Measurements from ENCODE around the gene SLC2A1.

The SLC2A1 gene

DNA sequence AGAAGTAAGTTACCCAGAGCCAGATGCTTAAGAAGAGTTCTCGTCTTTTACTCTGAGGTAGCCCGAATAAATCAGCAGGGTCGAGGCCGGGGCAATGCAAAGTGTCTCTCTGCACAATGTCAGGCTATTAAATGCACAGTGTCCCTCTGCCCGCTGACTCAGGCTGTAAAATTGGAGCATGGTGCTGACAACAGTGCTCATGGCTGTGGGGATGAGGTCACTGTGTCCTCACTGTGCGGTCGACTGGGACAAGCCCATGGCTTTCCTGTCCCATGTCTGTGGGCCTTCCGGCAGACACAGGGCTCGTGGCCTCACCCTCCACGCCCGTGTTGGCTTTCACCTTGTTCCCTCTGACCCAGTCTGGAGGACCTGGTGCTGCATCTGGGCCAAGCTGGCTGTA is 14.6 kb upstream of the SLC2A1 start:
- Histone ChIP-seq H3K9ac (ENCODE audit: low read length) (no peak overlapping the region), H3K27me3 (ENCODE audit: low read depth, low read length) (no peaks in the 10 kb centered on the region), H4K20me1 (ENCODE audit: insufficient read depth, low read length) (no peaks in the 10 kb centered on the region), H3K4me2 (ENCODE audit: low read length) (no peak overlapping the region), H3K36me3 (replicated peaks; ENCODE audit: low read depth, low read length) (no peaks in the 10 kb centered on the region), H3K79me2 (ENCODE audit: low read length) (no peaks in the 10 kb centered on the region), H3K9me3 (ENCODE audit: insufficient read depth, low read length) (no peaks in the 10 kb centered on the region), H3K4me1 (ENCODE audit: low read length) (no peaks in the 10 kb centered on the region), H2AFZ (ENCODE audit: low read depth, low read length) (no peak overlapping the region), H3K27ac (ENCODE audit: low read length) (no peak overlapping the region), H3K4me3 (ENCODE audit: low read length) (no peak overlapping the region)
- TF ChIP-seq, protein P1, sequence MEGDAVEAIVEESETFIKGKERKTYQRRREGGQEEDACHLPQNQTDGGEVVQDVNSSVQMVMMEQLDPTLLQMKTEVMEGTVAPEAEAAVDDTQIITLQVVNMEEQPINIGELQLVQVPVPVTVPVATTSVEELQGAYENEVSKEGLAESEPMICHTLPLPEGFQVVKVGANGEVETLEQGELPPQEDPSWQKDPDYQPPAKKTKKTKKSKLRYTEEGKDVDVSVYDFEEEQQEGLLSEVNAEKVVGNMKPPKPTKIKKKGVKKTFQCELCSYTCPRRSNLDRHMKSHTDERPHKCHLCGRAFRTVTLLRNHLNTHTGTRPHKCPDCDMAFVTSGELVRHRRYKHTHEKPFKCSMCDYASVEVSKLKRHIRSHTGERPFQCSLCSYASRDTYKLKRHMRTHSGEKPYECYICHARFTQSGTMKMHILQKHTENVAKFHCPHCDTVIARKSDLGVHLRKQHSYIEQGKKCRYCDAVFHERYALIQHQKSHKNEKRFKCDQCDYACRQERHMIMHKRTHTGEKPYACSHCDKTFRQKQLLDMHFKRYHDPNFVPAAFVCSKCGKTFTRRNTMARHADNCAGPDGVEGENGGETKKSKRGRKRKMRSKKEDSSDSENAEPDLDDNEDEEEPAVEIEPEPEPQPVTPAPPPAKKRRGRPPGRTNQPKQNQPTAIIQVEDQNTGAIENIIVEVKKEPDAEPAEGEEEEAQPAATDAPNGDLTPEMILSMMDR (IDR thresholded peaks at IDR 0.05; ENCODE audit: low read depth, low read length): no peak
- no peak for TF ChIP-seq EZH2phosphoT487 (IDR thresholded peaks at IDR 0.05; ENCODE audit: low read depth)

- no peak for TF ChIP-seq EZH2phosphoT487 (IDR thresholded peaks at IDR 0.05; ENCODE audit: low read depth)
- TF ChIP-seq, protein P1 (IDR thresholded peaks at IDR 0.05; ENCODE audit: low read depth, low read length): no peak
- no peak overlapping the region for H3K27ac ChIP-seq (ENCODE audit: low read length)
Observed at GRCh38 chr1:42971841-42972291, 13.2 kb upstream of the SLC2A1 start.

DNA sequence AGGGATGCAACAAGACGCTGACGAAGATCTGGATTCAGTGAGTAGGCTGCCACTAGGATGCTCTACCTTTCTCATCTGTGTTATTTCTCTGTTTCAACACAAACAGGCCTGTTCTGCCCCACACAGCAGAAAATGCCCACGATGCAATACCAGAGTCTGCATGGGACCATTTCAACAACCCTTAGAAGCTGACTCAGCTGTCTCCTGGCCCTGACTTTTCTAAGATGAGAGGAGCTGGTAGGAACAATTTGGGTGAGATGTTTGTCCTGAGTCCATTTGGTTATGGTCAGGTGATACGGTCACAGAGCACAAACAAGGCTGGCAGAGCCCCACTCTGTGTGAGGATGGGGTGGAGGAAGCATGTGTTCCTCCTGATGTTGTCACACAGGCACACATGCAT is 11.5 kb upstream of the SLC2A1 start:
- no peak for TF ChIP-seq EZH2phosphoT487 (IDR thresholded peaks at IDR 0.05; ENCODE audit: low read depth)
- TF ChIP-seq, protein P1 (IDR thresholded peaks at IDR 0.05; ENCODE audit: low read depth, low read length): no peak
- Histone ChIP-seq H2AFZ (ENCODE audit: low read depth, low read length) (no peak overlapping the region), H3K4me3 (ENCODE audit: low read length) (no peak overlapping the region), H3K27me3 (ENCODE audit: low read depth, low read length) (no peaks in the 10 kb centered on the region), H4K20me1 (ENCODE audit: insufficient read depth, low read length) (no peaks in the 10 kb centered on the region), H3K79me2 (ENCODE audit: low read length) (no peaks in the 10 kb centered on the region), H3K27ac (ENCODE audit: low read length) (no peak overlapping the region), H3K9ac (ENCODE audit: low read length) (no peak overlapping the region), H3K36me3 (replicated peaks; ENCODE audit: low read depth, low read length) (no peaks in the 10 kb centered on the region), H3K4me1 (ENCODE audit: low read length) (no peaks in the 10 kb centered on the region), H3K4me2 (ENCODE audit: low read length) (no peak overlapping the region), H3K9me3 (ENCODE audit: insufficient read depth, low read length) (no peaks in the 10 kb centered on the region)

More at GRCh38 chr1:42971841-42972291, 13.2 kb upstream of the SLC2A1 start:
- no peak overlapping the region for H2AFZ ChIP-seq (ENCODE audit: low read depth, low read length)
- no peaks in the 10 kb centered on the region for H3K79me2 ChIP-seq (ENCODE audit: low read length)
- H3K9ac ChIP-seq (ENCODE audit: low read length): no peak overlapping the region
- no peak overlapping the region for H3K4me3 ChIP-seq (ENCODE audit: low read length)
- H3K36me3 ChIP-seq (replicated peaks; ENCODE audit: low read depth, low read length): no peaks in the 10 kb centered on the region
- H4K20me1 ChIP-seq (ENCODE audit: insufficient read depth, low read length): no peaks in the 10 kb centered on the region
- H3K9me3 ChIP-seq (ENCODE audit: insufficient read depth, low read length): no peaks in the 10 kb centered on the region
- H3K4me1 ChIP-seq (ENCODE audit: low read length): no peaks in the 10 kb centered on the region
- no peaks in the 10 kb centered on the region for H3K27me3 ChIP-seq (ENCODE audit: low read depth, low read length)
- H3K4me2 ChIP-seq (ENCODE audit: low read length): no peak overlapping the region

DNA sequence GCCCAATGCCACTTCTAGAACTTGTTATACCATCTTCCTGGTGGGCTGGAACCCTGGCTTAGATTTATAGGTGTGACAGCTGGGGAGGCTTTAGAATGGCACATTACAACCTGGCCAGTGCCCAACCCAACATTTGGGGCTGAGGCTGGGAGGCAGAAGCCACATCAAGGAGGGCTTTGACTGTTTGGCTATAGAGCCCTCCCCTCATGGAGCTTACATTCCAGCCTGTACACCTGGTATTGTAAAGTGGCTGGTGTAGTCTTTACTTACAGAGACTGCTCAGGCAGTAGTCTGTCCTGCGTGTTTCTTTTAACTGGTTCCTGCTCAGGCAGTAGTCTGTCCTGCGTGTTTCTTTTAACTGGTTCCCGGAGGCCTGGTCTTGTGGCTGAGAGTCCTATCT is 10.0 kb upstream of the SLC2A1 start:
- no peaks in the 10 kb centered on the region for H3K27me3 ChIP-seq (ENCODE audit: low read depth, low read length)
- TF ChIP-seq, protein P1 (IDR thresholded peaks at IDR 0.05; ENCODE audit: low read depth, low read length): no peak
- no peak for TF ChIP-seq EZH2phosphoT487 (IDR thresholded peaks at IDR 0.05; ENCODE audit: low read depth)
- no peak overlapping the region for H3K4me3 ChIP-seq (ENCODE audit: low read length)
- H3K36me3 ChIP-seq (replicated peaks; ENCODE audit: low read depth, low read length): no peaks in the 10 kb centered on the region
- H3K79me2 ChIP-seq (ENCODE audit: low read length): no peaks in the 10 kb centered on the region
- no peaks in the 10 kb centered on the region for H3K9me3 ChIP-seq (ENCODE audit: insufficient read depth, low read length)
- no peak overlapping the region for H3K9ac ChIP-seq (ENCODE audit: low read length)
- no peak overlapping the region for H2AFZ ChIP-seq (ENCODE audit: low read depth, low read length)
- H3K27ac ChIP-seq (ENCODE audit: low read length): no peak overlapping the region
- H3K4me1 ChIP-seq (ENCODE audit: low read length): no peaks in the 10 kb centered on the region
- no peak overlapping the region for H3K4me2 ChIP-seq (ENCODE audit: low read length)
- no peaks in the 10 kb centered on the region for H4K20me1 ChIP-seq (ENCODE audit: insufficient read depth, low read length)

Measured in OCI-LY3 (cell line).